ENCODE data around the gene DHRS7B. TPM values are rescaled to one million over a fixed set of nuclear protein-coding genes. Genes with fewer than 3 reads are reported as not detected.
A peak's percentile ranks its signal among the peaks of the same experiment; 100 is the strongest.

DHRS7B gene
- 10 to 100 TPM; 10.1 to 34.2 (median 14.8) TPM for total RNA-seq
- long read RNA-seq, partial matches to known transcripts: 0 of 2 reads
- long read RNA-seq, other reads (novel, unspliced or antisense): 0 of 2 reads

GRCh38 chr17:21126645-21127508 lies at the start of gene DHRS7B:
TSS of gene DHRS7B (plus strand) at chr17:21126964. CDS start at chr17:21126972, 8 bp downstream.
- peak; percentile 97 to 98 (median 98) for DNase-seq
- Histone ChIP-seq H3K36me3 (no peaks in the 10 kb centered on the region), H3K27me3 (no peaks in the 10 kb centered on the region), H3K9me3 (no peaks in the 10 kb centered on the region), H3K4me3 (peak within 1 kb of the TSS; percentile 69 to 86 (median 78)), H3K4me1 (peaks cover 0 to 10% (median 0%) of the 10 kb centered on the region in 4 donors), H3K27ac (peak within 1 kb of the TSS; percentile 78 to 83 (median 80))
- WGBS (ENCODE audit: insufficient coverage, low coverage, low lambda C conversion rate, missing lambda C conversion rate): 0% methylated on average over 33 of the region's 66 CpGs
- peak; percentile 96 to 98 (median 96) for ATAC-seq
- TF ChIP-seq POLR2A (IDR thresholded peaks at IDR 0.05) (peak; percentile 67), CTCF (IDR thresholded peaks at IDR 0.05) (no peak)
- intact Hi-C loops (cut with DNase I): loop anchor here in 1 of 2 donors (10.0 kb wide), 1 partner anchor 128 kb away; the partner anchor contains the start of gene NATD1

GRCh38 chr17:21077281-21077680 lies 49.5 kb upstream of the DHRS7B start:
- Histone ChIP-seq H3K4me1 (no peaks in the 10 kb centered on the region), H3K9me3 (no peaks in the 10 kb centered on the region), H3K27ac (no peak overlapping the region), H3K4me3 (no peak overlapping the region), H3K27me3 (no peaks in the 10 kb centered on the region), H3K36me3 (no peaks in the 10 kb centered on the region)
- ATAC-seq (no peak), DNase-seq (no peak)
- intact Hi-C loops (cut with DNase I): no loop called here
- WGBS (ENCODE audit: insufficient coverage, low coverage, low lambda C conversion rate, missing lambda C conversion rate): 66% methylated on average over 2 of the region's 2 CpGs
- TF ChIP-seq CTCF (IDR thresholded peaks at IDR 0.05): no peak
- no peak for TF ChIP-seq POLR2A (IDR thresholded peaks at IDR 0.05)

GRCh38 chr17:21078016-21078780 lies 48.6 kb upstream of the DHRS7B start:
- H3K4me3 ChIP-seq: no peak overlapping the region
- TF ChIP-seq CTCF (IDR thresholded peaks at IDR 0.05) (no peak), POLR2A (IDR thresholded peaks at IDR 0.05) (no peak)
- no peak overlapping the region for H3K27ac ChIP-seq
- H3K9me3 ChIP-seq: no peaks in the 10 kb centered on the region
- H3K36me3 ChIP-seq: no peaks in the 10 kb centered on the region
- intact Hi-C loops (cut with DNase I): no loop called here
- no peaks in the 10 kb centered on the region for H3K27me3 ChIP-seq
- 64% methylated on average over 10 of the region's 11 CpGs for WGBS (ENCODE audit: insufficient coverage, low coverage, low lambda C conversion rate, missing lambda C conversion rate)
- ATAC-seq: no peak
- DNase-seq: no peak
- no peaks in the 10 kb centered on the region for H3K4me1 ChIP-seq

- Histone ChIP-seq H3K9me3 (no peaks in the 10 kb centered on the region), H3K27me3 (no peaks in the 10 kb centered on the region), H3K27ac (no peak overlapping the region), H3K4me3 (no peak overlapping the region), H3K4me1 (no peaks in the 10 kb centered on the region), H3K36me3 (no peaks in the 10 kb centered on the region)
- intact Hi-C loops (cut with DNase I): no loop called here
- WGBS (ENCODE audit: insufficient coverage, low coverage, low lambda C conversion rate, missing lambda C conversion rate): 100% methylated on average over 3 of the region's 7 CpGs
- ATAC-seq (no peak), DNase-seq (no peak)
- TF ChIP-seq CTCF (IDR thresholded peaks at IDR 0.05) (no peak), POLR2A (IDR thresholded peaks at IDR 0.05) (no peak)
These were observed 47.6 kb upstream of the DHRS7B start for GRCh38 chr17:21079196-21079595.

Measured in right lobe of liver (tissue), 6 donors.